22Rv1 (cell line): ENCODE data around the gene TCHP.

Experiments
- H3K27ac ChIP-seq: fragments of 450-650 bp; 2 replicates; pipeline ENCODE4 v1.5.1; 2017
- ZFX ChIP-seq: fragments of 450-650 bp; IDR thresholded peaks from 2 replicates; pipeline ENCODE4 v1.6.1; 2017; ENCODE audit warnings: antibody characterized with exemption, borderline replicate concordance
- TF ChIP-seq, protein P1 (sequence below): fragments of 450-650 bp; IDR thresholded peaks from 2 replicates; pipeline ENCODE4 v1.5.1; 2017; ENCODE audit warnings: mild to moderate bottlenecking

The TCHP gene

GRCh38 chr12:109875572-109876131 lies 24.4 kb upstream of the TCHP start:
- peak overlapping the region; percentile 62 for H3K27ac ChIP-seq
- TF ChIP-seq ZFX = no peak
- TF ChIP-seq, protein P1, sequence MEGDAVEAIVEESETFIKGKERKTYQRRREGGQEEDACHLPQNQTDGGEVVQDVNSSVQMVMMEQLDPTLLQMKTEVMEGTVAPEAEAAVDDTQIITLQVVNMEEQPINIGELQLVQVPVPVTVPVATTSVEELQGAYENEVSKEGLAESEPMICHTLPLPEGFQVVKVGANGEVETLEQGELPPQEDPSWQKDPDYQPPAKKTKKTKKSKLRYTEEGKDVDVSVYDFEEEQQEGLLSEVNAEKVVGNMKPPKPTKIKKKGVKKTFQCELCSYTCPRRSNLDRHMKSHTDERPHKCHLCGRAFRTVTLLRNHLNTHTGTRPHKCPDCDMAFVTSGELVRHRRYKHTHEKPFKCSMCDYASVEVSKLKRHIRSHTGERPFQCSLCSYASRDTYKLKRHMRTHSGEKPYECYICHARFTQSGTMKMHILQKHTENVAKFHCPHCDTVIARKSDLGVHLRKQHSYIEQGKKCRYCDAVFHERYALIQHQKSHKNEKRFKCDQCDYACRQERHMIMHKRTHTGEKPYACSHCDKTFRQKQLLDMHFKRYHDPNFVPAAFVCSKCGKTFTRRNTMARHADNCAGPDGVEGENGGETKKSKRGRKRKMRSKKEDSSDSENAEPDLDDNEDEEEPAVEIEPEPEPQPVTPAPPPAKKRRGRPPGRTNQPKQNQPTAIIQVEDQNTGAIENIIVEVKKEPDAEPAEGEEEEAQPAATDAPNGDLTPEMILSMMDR = no peak

- no peak overlapping the region; the same call in 1 of the 2 replicates for H3K27ac ChIP-seq
- TF ChIP-seq, protein P1 = no peak
- no peak for TF ChIP-seq ZFX
Measured at GRCh38 chr12:109876406-109876805, 23.7 kb upstream of the TCHP start.

- TF ChIP-seq ZFX = no peak
- no peak overlapping the region for H3K27ac ChIP-seq
Measured at GRCh38 chr12:109877504-109878246, 22.4 kb upstream of the TCHP start.

DNA sequence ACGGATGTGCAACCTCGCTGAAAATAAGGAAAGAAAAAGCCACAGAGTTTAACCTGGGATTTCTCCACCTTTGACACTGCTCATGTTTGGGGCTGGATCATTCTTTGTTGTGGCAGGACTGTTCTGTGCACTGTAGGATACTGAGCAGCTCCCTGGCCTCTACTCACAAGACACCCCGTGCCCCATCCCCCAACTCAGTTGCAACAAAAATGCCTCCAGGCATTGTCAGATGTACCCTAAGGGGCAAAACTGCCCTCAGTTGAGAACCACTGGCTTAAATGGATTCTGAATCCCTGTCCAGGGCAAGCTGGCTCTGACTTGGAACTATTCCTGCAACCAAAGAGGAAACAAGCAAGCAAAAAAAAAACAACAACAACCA lies 21.8 kb upstream of the TCHP start:
- no peak for TF ChIP-seq ZFX
- TF ChIP-seq, protein P1 = no peak
- no peak overlapping the region for H3K27ac ChIP-seq

GRCh38 chr12:109878749-109879148 lies 21.3 kb upstream of the TCHP start:
- TF ChIP-seq, protein P1 = no peak
- no peak for TF ChIP-seq ZFX

DNA sequence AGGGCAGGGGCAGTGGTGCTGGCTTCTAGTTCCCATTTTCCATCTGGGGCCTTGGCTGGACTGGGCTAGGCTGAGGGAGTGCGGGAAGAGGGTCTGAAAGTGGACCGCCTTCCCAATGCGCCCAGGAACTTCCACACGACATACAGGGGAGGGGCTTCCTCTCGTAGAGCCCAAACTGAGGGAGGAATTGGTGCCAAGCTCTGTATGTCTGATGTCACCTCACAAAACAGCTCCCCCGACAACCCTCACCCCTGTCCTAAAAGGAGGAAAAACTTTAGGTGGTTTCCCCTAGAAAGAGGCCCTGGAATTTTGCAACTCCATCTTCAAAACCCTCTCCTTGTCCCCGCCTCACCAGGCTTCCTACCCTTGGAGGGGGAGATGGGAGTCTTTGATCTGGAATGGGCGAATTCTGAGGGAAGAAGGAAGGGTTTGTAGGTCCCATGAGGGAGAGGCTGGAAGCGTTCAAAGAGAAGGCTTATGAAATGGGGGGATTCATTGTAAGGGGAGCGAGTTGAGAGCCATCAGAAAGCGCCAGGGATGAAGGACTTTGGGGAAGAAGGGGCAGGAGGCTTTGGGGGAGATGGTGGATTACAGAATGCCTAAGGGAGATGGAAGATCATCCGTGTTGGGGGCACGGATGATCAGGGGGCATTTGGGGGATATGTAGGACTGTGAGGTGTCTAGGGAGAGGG lies 20.6 kb upstream of the TCHP start:
- H3K27ac ChIP-seq = no peak overlapping the region; the same call in 1 of the 2 replicates
- no peak for TF ChIP-seq ZFX
- TF ChIP-seq, protein P1 = no peak

More at GRCh38 chr12:109878749-109879148, 21.3 kb upstream of the TCHP start:
- H3K27ac ChIP-seq = no peak overlapping the region

- TF ChIP-seq ZFX = no peak
- TF ChIP-seq, protein P1 = peak; percentile 98
- H3K27ac ChIP-seq = no peak within 1 kb of the TSS; the same call in 1 of the 2 replicates
Measured at GRCh38 chr12:109880043-109880931, 19.8 kb upstream of the TCHP start, which contains the start of gene GLTP. TSS of gene GLTP (minus strand) at chr12:109880541. CDS start at chr12:109880374, 167 bp downstream.
